Amygdala (tissue), 56 donors: ENCODE measurements around the gene CDH13.

ENCODE experiments used
- DNase-seq, 56 donors: peaks; one replicate each; lab custom pipeline; 2025; lab: John Stamatoyannopoulos, UW

CDH13 gene

DNA sequence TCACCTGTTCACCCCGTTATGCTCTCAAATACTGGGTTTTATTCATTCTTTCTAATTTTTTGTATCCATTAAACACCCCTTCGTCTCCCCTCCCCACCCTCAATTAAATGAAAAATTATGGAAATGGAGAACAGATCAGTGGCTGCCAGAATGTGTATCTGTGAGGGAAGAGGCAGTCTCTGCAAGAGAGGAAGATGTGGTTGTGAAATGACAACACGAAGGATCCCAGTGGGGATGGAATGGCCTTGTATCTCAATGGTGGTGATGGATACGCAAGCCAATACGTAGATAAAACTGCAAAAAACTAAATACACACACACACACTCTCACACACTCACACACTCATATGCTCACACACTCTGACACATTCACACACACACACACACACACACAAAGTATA lies 570.7 kb downstream of the CDH13 start:
- no peak for DNase-seq

DNA sequence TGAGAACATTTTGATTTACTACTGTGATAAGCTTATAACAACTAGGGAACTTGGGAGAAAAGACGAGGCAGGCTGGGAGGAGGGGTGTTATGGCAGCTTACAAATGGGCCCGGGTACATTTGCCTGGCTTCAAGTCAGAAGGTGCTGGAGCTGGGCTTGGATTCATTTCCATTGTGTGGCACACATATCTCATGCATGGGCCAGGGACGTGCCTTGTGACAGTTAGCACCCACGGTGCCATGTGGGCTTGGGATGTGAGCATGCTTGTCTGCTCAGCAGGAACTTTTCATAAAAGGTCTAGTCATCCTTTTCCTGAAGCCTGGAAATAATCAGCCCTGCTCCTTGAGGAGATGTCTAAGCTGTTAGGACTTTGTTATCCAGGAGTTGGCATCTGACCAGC lies 572.2 kb downstream of the CDH13 start:
- DNase-seq = no peak

DNA sequence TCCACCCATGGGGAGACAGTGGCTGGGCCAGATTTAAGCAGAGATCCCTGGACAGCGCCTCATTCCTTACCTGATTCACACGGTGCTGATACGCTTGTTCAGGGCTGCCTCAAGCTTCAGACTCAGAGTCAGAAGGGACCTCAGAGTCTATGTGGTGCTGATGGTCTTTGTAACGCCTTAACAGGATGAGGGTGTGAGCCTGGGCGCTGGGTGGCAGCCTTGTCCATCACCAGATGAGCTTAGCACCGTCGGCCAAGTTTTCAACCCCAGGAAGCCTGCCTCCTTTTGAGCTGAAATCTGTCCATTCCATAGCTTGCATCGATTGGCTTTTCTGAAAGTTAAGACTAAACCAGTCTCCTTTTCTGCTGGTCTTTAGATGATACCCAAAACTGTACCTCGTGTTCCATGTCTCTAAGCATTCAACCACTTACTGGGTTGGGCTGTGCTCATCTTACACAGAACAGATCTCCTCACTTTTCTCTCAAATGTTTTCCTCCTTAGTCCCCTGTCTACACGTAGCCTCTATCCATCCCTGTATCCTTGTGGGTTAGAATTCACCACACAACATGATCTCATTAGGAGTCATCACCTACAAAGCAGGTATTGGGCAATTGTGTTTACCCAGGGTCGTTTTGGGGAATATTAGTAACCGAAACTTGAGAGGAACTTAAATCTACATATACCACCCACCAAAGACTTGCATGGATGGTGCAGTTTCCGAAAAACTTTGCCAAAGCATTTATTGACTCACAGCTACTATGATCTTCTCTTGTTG lies 573.4 kb downstream of the CDH13 start:
- DNase-seq = peak in 21 of 56 donors; percentile 0 to 50 (median 21)

DNA sequence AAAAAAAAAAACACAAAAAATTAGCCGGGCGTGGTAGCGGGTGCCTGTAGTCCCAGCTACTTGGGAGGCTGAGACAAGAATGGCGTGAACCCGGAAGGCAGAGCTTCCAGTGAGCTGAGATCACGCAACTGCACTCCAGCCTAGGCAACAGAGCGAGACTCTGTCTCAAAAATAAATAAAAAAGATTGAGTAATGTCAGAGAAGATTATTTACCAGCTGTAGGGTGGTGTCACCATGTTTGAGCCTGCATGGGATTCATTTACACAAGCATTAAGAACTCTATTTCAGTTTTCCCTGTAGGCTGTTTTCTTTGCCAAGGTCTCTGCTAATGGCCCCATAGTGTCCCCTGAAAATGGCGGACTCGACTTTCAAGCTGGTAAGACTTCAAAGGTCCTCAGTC lies 575.0 kb downstream of the CDH13 start:
- no peak for DNase-seq

DNA sequence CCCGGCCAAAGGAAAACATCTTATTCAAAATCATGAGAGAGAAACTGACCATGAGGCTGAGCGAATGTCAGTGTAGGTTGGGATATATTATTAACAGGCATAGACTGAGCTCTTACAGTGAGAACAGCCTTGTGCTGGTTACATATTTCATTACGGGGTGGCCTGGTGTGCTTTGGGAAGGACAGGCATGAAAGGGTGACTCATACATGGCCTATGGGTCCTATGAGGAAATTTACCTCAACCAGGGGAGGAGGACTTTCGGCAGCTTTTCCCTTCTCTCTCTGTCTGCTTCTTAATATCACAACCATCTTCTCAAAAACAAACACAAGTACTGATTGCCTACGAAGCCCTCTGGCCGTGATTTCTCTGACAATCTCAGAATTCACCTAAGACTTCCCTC lies 579.1 kb downstream of the CDH13 start:
- DNase-seq = no peak

DNA sequence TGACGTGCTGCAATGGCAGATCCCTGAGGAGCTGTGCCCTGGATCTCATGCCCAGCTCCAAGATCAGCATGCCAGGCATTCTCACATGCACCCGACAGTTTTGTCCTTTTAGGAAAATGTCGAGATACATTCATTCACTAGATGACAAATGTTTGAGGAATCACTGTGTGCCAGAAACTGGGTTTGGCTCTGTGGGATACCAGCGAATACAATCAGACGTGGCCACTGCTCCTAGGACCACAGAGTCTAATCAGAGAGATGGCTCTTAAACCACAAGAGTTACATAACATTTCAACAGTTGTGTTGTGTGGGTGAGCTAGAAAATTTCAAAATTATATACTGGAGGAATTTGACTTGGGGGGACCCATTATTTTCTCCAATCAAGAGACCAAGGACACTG lies 579.7 kb downstream of the CDH13 start:
- DNase-seq = no peak

DNA sequence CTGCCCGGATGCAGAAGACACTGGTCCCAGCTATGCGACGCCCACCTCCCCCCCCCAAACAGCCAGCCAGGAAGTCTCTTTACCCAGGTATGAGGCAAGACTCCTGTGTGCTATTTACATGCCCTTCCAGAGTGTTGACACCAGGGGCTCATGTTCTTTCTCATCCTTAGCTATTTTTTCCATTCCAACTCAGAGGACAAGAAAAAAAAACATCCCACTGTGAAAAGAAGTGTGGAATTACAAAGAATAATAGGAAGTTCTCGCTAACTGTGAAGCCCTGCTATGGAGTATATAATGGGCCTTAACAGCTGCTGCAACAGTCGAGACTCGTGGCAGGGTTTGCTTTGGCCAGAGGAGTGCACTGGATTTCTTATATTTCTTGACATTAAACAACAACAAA lies 584.9 kb downstream of the CDH13 start:
- no peak for DNase-seq

DNA sequence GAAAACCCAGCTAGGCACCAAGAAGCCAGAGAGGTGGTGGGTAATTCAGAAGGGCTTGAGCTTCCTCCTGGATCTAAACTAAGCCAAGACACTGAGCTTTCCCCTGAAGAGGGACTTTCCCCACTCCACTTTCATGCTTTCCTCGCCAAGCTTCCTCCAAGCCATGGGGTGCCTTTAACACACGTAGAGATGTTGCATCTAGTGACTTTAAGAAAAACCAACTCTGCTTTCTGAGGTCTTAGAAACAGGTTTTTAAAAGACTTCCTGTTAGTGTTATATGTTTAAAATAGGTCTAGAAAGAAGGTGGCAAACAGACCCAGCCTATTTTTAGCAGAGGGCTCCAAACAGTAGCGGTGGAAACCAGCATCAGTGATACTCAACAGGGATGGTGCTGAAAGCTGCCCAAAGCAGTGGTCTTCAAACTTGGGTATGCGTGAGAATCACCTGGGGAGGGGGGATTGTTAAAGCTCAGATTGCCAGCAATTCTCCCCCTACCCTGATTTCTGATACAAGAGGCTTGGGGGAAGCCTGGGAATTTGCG lies 585.6 kb downstream of the CDH13 start:
- no peak for DNase-seq

DNA sequence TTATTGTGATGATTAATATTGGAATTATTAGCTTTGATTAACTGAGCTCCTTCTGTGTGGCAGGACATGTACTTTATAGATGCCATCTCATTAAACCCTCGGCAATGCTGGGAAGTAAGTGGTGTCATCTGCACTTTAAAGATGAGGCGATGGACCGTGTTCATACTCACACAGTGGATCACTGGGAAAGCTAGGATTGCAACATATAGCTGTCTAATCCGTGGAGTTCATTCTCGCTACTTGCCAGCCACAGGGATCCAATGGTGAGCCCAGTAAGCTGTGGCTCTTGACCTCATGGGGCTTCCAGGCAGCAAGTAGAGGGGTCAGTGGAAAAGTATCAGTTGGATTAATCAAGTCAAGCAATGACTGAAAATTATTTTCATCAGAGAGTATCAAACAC lies 587.9 kb downstream of the CDH13 start:
- no peak for DNase-seq

DNA sequence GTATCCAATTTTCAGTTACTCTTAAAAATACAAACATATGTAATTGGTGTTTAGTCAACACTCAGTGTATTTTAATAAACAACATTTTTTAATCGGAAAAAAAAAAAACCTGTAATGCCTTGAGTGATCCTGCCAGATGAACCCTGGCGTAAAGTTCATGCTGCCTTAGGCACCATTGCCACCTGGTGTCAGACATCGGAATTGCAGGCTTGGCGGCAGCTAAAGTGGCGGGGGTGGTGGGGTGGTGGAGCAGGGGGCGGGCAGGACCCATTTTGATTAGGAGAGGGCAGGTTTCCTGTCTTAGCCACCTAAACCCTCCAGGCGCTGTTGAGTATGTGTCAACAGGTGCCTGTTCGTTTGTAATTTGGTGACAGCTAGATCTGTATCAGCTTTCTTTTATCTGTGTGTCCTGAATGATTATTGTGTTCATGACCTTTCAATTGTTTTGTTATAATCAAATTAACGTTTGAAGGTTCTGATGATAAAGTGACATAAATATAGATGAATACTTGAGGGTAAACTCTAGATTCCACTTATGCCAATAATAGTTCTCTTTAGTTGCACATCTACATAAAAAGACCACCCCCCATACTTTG lies 588.7 kb downstream of the CDH13 start:
- peak in 1 of 56 donors; percentile 1 for DNase-seq

DNA sequence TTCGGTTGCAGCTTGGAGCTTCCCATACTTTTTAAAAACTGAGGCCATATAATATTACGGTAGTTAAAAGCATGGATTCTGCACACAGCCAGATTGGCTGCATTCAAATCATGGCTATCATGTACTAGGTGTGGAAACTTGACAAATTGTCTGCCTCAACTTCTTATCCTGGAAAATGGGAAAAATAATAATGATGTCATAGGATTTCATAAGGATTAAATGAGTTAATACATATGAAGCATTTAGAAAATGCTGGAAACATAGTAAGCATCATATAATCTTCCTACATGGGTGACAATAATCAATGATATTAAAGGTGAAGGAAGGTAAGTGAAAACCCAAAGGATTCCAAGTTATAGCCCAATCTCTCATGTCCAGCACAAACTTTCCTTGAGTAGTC lies 592.5 kb downstream of the CDH13 start:
- DNase-seq = no peak

DNA sequence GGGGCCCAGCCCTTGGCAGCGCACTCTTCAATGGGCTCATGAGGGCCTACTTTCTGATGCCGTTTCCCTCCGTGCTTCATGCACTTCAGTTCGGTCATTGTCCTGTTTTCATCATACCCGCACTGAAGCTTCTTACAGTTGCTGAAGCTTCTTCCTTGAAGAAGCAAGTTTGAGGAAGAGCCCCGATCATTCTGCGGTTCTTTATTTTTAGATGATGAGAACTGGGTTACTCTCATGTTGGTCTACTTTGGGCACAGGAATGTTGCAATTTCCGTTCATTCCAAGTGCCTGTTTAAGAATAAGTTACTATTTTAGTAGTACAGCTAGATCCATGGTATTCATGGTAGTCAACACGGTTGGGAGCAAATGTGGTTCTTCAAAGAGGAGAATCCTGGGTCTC lies 593.3 kb downstream of the CDH13 start:
- no peak for DNase-seq

DNA sequence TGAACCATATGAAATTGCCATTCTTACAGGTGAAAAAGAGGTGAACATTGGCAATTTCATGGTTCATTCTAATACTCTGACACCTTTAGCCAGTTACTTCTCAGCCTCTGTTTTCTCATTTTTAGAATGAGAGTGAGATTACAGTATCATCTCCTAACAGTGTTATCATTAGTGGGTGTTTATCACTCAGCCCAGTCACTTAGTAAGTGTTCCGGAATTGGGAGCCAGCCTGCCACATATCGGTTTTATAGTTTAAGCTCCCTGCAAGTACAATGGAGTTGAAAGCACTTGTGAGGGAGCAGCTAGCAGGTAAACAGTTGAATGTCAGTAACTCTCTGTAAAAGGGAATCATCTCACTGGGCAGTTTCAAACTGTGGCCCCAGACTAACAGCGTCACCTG lies 597.9 kb downstream of the CDH13 start:
- DNase-seq = no peak

DNA sequence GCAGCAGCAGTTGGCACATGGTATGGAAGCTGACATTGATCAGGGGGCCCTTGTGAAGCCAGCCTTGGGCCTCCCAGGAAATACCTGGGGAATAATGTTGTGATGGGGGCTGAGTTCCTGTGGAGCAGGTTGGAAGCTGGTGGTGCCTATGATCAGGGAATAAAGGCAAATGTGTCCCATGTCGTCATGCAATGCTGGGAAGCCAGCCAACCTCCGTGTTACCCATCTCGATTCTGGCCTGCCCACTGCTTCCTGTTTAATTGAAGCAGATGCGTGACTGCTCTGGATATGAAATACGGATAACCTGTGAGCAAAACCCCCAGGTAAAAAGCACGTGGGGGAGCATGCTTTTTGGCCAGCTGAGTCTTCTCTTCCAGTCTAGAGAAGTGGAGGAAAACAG lies 600.6 kb downstream of the CDH13 start:
- DNase-seq = peak in 1 of 56 donors; percentile 9

DNA sequence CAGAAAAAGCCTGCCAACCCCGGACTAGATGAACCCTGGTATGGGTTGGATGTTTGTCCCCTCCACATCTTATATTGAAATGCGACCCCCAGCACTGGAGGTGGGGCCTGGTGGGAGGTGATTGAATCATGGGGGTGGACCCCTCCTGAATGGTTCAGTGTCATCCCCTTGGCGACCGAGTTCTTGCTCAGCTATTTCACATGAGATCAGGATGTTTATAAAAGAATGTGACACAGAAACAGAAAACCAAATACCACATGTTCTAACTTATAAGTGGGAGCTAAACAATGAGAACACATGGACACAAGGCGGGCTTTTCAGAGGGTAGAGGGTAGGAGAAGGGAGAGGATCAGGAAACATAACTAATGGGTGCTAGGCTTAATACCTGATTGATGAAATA lies 605.0 kb downstream of the CDH13 start:
- DNase-seq = no peak

DNA sequence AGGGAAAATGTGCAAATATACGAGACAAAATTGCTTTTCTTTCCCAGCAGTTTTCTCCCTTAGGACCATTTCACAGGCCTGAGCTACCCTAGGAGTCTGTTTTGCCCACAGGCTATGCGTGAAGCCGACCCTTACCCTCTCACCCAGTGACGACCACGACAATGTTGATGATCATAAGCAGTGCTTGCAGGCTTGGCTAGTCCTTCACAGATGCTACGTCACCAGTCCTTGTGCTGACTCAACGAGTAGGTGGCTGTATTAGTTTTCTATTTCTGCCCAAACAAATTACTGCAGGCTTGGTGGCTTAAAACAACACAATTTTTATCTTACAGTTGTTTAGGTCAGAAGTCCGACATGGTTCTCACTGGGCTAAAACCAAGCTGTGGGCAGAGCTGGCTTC lies 606.4 kb downstream of the CDH13 start:
- DNase-seq = peak in 5 of 56 donors; percentile 3 to 27 (median 6)

DNA sequence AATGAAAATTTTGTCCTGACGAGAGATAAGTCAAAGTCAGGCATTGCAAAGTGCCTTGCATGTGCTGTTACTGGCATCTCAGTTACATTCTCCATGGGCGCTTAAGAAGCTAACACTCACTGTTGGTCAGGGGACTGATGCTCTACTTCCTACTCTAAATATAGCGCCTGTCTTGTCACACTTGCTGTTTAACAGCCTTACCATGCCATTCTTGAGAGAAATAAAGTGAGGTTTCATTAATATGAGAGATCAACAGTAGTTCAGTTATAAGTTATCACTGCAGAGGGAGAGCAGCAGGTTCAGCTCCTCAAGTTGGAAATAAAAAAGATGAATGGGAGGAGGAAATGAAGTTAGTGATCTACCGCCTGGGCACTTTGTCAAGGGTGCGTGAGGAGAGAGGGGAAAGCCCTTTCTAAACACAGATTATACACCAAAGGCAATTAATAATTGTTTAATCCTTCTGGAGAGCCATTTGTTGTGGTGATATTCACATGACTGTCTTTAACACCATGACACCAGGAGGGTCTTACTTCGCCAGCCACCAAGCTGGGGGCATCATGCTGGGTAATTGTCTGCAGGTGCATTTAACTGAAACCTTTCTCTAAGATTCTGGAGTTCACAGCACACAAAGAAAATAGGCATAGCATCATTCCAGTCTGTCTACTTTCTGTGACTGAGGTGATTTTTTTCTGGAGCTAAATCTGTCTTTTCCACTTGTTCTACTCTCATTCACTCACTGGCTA lies 612.4 kb downstream of the CDH13 start:
- no peak for DNase-seq

DNA sequence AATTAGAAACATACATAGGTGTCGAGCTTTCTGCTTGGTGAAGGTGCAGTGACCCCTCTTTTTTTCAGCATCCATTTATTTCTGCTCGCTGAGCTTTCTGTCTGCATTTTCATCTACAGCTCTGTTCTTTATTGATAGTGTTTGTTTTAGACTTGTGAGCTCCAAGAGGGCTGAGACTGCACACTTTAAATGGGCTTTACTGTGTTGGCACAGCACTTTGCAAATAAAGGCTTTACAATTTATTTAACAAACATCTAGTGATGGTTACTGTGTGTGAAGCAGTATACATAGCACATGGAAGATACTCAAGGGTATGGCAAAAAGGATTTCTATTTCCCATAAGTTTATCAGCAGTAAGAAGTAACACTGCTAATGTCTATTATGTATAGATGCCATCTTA lies 617.3 kb downstream of the CDH13 start:
- no peak for DNase-seq

DNA sequence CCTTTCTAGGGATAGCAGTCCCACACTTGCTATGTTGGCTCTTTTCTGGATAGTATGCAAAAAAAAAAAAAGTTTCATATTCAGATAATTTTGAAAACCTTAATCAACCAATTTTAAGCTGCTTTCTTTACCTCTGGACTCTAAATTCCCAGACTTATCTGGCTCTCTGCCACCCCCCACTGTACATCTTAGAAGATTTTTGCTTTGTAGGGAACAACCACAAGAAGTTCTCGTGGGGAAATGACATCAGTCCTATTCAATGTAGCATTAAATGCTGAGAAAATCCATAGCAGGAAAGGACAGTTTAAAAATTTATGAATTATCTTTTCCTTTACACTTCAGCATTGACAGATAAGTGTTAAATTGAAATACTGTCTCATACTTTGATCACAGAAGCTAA lies 618.3 kb downstream of the CDH13 start:
- no peak for DNase-seq

DNA sequence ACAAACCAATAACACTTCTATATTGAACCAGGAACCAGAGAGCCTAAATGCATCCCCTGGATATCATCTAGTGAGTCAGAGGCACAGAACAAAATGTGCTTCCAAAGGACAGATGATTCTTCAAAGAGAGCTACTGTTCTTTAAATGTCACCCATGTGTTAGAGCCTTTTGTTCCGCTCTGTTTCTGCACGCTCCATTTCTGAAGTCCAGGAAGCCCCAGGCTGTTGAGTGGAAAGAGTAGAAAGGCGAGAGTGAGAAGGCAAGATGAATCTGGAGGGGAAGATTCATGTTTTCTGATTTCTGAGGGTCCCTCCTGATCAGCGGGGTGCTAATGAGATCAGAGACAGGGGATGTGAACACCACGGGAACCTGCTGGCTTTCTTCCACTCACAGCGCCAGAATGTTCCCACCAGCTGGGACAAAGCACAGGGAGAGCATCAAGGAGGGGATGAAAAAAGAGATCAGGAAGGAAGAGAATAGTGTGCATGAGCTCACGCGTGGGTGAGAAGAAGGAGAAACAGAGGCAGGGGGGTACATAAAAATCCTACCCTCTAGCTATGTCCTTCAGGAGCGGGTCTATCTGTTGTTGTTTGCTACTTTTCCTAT lies 621.1 kb downstream of the CDH13 start:
- peak in 15 of 56 donors; percentile 2 to 70 (median 9) for DNase-seq
